ENCODE data around the gene CBFA2T3.

The CBFA2T3 gene

DNA sequence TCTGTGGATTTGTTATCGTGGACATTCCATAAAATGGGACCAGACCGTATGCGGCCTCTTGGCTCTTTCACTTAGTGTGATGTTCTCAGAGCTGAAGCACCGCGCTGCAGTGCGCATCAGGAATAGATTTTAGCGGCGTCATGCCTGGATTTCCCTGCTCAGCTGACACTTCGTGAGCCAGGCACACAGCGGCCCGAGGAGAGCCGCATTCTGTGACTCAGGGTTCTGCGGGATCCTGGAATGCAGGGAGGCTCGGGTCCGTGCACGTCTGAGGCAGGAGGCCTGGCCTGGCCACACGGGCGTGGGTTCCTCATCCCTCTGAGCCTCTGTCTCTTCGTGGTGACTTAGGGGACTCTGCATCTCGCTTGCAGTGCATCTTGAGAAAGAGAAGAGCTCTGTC is 13.4 kb downstream of the CBFA2T3 start:
- Histone ChIP-seq H3K9ac (ENCODE audit: insufficient read length) (no peak overlapping the region), H3K9me3 (ENCODE audit: low read depth, low read length) (no peaks in the 10 kb centered on the region), H3K4me3 (no peak overlapping the region), H3K36me3 (ENCODE audit: insufficient read depth, low read length) (no peaks in the 10 kb centered on the region), H3K27ac (no peak overlapping the region)
- no peak for DNase-seq (ENCODE audit: low read depth, low spot score)
- no peak for TF ChIP-seq EZH2 (IDR thresholded peaks at IDR 0.05)
- TF ChIP-seq FOXP2 (optimal IDR thresholded peaks at IDR 0.05; ENCODE audit: control extremely low read depth, extremely low read length, insufficient read depth), result no peak
- TF ChIP-seq POLR2AphosphoS5 (IDR thresholded peaks at IDR 0.05; ENCODE audit: borderline replicate concordance, low read depth, low read length), result no peak

- H3K36me3 ChIP-seq (ENCODE audit: insufficient read depth, low read length), result no peaks in the 10 kb centered on the region
- no peak overlapping the region for H3K9ac ChIP-seq (ENCODE audit: insufficient read length)
- no peak for DNase-seq (ENCODE audit: low read depth, low spot score)
- no peak overlapping the region for H3K4me3 ChIP-seq
- no peak overlapping the region for H3K27ac ChIP-seq
- no peaks in the 10 kb centered on the region for H3K9me3 ChIP-seq (ENCODE audit: low read depth, low read length)
- TF ChIP-seq FOXP2 (optimal IDR thresholded peaks at IDR 0.05; ENCODE audit: control extremely low read depth, extremely low read length, insufficient read depth), result no peak
- no peak for TF ChIP-seq POLR2AphosphoS5 (IDR thresholded peaks at IDR 0.05; ENCODE audit: borderline replicate concordance, low read depth, low read length)
- no peak for TF ChIP-seq EZH2 (IDR thresholded peaks at IDR 0.05)
Measured at GRCh38 chr16:88962478-88963152, 14.4 kb downstream of the CBFA2T3 start.

DNA sequence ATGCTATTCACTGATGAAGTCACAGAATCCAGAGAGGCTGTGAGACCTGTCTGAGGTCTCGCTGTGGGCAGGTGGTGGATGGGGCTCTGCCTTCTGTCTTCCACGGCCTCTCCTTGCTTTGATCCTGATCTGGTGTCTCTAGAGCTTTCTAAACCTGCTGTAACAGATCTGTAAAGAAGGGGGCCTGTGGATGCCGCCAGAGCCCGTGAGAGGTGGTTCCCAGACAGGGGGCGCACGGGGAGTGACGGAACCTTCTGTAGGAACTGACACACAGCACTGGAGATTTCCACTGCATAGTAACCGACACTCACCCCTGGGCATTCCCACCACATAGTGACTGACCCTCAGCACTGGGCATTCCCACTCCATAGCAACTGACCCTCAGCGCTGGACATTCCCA is 16.0 kb downstream of the CBFA2T3 start:
- TF ChIP-seq FOXP2 (optimal IDR thresholded peaks at IDR 0.05; ENCODE audit: control extremely low read depth, extremely low read length, insufficient read depth) (no peak), POLR2AphosphoS5 (IDR thresholded peaks at IDR 0.05; ENCODE audit: borderline replicate concordance, low read depth, low read length) (no peak), EZH2 (IDR thresholded peaks at IDR 0.05) (no peak)
- no peak overlapping the region for H3K27ac ChIP-seq
- H3K9ac ChIP-seq (ENCODE audit: insufficient read length), result no peak overlapping the region
- no peaks in the 10 kb centered on the region for H3K9me3 ChIP-seq (ENCODE audit: low read depth, low read length)
- no peaks in the 10 kb centered on the region for H3K36me3 ChIP-seq (ENCODE audit: insufficient read depth, low read length)
- no peak for DNase-seq (ENCODE audit: low read depth, low spot score)
- no peak overlapping the region for H3K4me3 ChIP-seq

GRCh38 chr16:88960516-88960915 is 16.5 kb downstream of the CBFA2T3 start:
- no peak for TF ChIP-seq EZH2 (IDR thresholded peaks at IDR 0.05)
- TF ChIP-seq POLR2AphosphoS5 (IDR thresholded peaks at IDR 0.05; ENCODE audit: borderline replicate concordance, low read depth, low read length), result no peak
- no peak for TF ChIP-seq FOXP2 (optimal IDR thresholded peaks at IDR 0.05; ENCODE audit: control extremely low read depth, extremely low read length, insufficient read depth)
- no peaks in the 10 kb centered on the region for H3K36me3 ChIP-seq (ENCODE audit: insufficient read depth, low read length)
- H3K9ac ChIP-seq (ENCODE audit: insufficient read length), result no peak overlapping the region
- H3K27ac ChIP-seq, result no peak overlapping the region
- H3K9me3 ChIP-seq (ENCODE audit: low read depth, low read length), result no peaks in the 10 kb centered on the region
- no peak for DNase-seq (ENCODE audit: low read depth, low spot score)
- no peak overlapping the region for H3K4me3 ChIP-seq

GRCh38 chr16:88959022-88959421 is 18.0 kb downstream of the CBFA2T3 start:
- Histone ChIP-seq H3K9me3 (ENCODE audit: low read depth, low read length) (no peaks in the 10 kb centered on the region), H3K27ac (no peak overlapping the region), H3K4me3 (no peak overlapping the region), H3K36me3 (ENCODE audit: insufficient read depth, low read length) (no peaks in the 10 kb centered on the region), H3K9ac (ENCODE audit: insufficient read length) (no peak overlapping the region)
- DNase-seq (ENCODE audit: low read depth, low spot score), result no peak
- no peak for TF ChIP-seq EZH2 (IDR thresholded peaks at IDR 0.05)
- TF ChIP-seq POLR2AphosphoS5 (IDR thresholded peaks at IDR 0.05; ENCODE audit: borderline replicate concordance, low read depth, low read length), result no peak
- no peak for TF ChIP-seq FOXP2 (optimal IDR thresholded peaks at IDR 0.05; ENCODE audit: control extremely low read depth, extremely low read length, insufficient read depth)

GRCh38 chr16:88957887-88958577 is 19.0 kb downstream of the CBFA2T3 start:
- no peaks in the 10 kb centered on the region for H3K36me3 ChIP-seq (ENCODE audit: insufficient read depth, low read length)
- H3K27ac ChIP-seq, result no peak overlapping the region
- no peak overlapping the region for H3K9ac ChIP-seq (ENCODE audit: insufficient read length)
- no peak overlapping the region for H3K4me3 ChIP-seq
- no peak for DNase-seq (ENCODE audit: low read depth, low spot score)
- no peaks in the 10 kb centered on the region for H3K9me3 ChIP-seq (ENCODE audit: low read depth, low read length)
- TF ChIP-seq POLR2AphosphoS5 (IDR thresholded peaks at IDR 0.05; ENCODE audit: borderline replicate concordance, low read depth, low read length), result no peak
- no peak for TF ChIP-seq EZH2 (IDR thresholded peaks at IDR 0.05)
- TF ChIP-seq FOXP2 (optimal IDR thresholded peaks at IDR 0.05; ENCODE audit: control extremely low read depth, extremely low read length, insufficient read depth), result no peak

GRCh38 chr16:88957433-88957767 is 19.6 kb downstream of the CBFA2T3 start:
- no peak for TF ChIP-seq FOXP2 (optimal IDR thresholded peaks at IDR 0.05; ENCODE audit: control extremely low read depth, extremely low read length, insufficient read depth)
- TF ChIP-seq POLR2AphosphoS5 (IDR thresholded peaks at IDR 0.05; ENCODE audit: borderline replicate concordance, low read depth, low read length), result no peak
- no peak for TF ChIP-seq EZH2 (IDR thresholded peaks at IDR 0.05)
- H3K9me3 ChIP-seq (ENCODE audit: low read depth, low read length), result no peaks in the 10 kb centered on the region
- no peaks in the 10 kb centered on the region for H3K36me3 ChIP-seq (ENCODE audit: insufficient read depth, low read length)
- no peak overlapping the region for H3K9ac ChIP-seq (ENCODE audit: insufficient read length)
- DNase-seq (ENCODE audit: low read depth, low spot score), result no peak
- no peak overlapping the region for H3K27ac ChIP-seq
- no peak overlapping the region for H3K4me3 ChIP-seq

DNA sequence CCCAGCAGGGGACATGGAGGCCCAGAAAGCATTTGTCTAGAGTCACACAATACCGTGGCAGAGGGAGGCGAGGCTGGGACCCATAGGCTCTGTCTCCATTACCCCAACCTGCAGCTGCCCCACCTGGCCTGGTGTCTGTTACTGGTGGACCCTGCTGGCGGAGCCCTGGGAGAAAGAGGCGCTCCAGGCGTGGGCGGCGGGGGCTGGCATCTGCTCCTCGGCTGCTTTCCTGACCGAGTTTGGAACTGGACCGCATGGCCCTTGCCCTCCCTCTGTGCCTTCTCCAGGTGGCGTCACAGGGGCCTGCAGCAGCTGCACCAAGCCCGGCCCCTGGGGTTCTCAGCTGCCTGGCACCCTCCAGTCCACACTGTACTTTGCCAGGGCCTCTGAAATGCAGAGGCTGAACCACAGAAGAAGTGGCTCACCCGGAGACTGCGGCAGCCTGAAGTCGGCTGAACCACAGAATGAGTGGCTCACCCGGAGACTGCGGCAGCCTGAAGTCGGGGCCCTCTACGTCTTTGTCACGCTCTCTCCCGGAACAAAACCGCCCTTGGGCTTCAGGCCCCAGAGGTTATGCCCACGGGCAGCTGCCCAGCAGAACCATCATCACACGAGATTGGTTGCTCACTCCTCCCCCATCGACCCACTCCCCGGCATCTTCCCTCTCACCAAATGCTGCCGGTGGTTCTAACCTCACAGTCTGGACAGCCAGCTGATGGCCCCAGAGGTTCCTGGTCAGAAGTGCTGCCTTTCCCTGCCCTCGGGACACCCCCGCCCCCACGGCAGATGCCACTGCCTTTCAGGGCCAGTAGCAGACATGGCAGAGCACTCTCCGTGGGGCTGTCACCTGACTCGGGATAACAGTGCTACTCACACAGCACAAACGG is 20.2 kb downstream of the CBFA2T3 start:
- no peak for DNase-seq (ENCODE audit: low read depth, low spot score)
- TF ChIP-seq EZH2 (IDR thresholded peaks at IDR 0.05) (no peak), POLR2AphosphoS5 (IDR thresholded peaks at IDR 0.05; ENCODE audit: borderline replicate concordance, low read depth, low read length) (no peak), FOXP2 (optimal IDR thresholded peaks at IDR 0.05; ENCODE audit: control extremely low read depth, extremely low read length, insufficient read depth) (no peak)
- Histone ChIP-seq H3K9me3 (ENCODE audit: low read depth, low read length) (no peaks in the 10 kb centered on the region), H3K4me3 (no peak overlapping the region), H3K9ac (ENCODE audit: insufficient read length) (no peak overlapping the region), H3K27ac (no peak overlapping the region), H3K36me3 (ENCODE audit: insufficient read depth, low read length) (no peaks in the 10 kb centered on the region)
